GM19035 (cell line): ENCODE data around the gene PTPRM.
"Not testable (repeated sequence)": the region's sequence is repeated elsewhere in the genome, so short reads cannot be mapped to it uniquely, and the experiment has no call there.

Experiments
- ATAC-seq: cut with Tn5 transposase; IDR thresholded peaks from one replicate; pipeline ENCODE4 v1.9.1; 2021; ENCODE audit not compliant: unreplicated experiment

The PTPRM gene

GRCh38 chr18:7926526-7926925, 359.4 kb downstream of the PTPRM start:
- ATAC-seq = no peak

GRCh38 chr18:7927119-7927518, 360.0 kb downstream of the PTPRM start:
- no peak for ATAC-seq

GRCh38 chr18:7931763-7932162, 364.6 kb downstream of the PTPRM start:
- ATAC-seq = no peak

GRCh38 chr18:7937268-7937667, 370.2 kb downstream of the PTPRM start:
- no peak for ATAC-seq

DNA sequence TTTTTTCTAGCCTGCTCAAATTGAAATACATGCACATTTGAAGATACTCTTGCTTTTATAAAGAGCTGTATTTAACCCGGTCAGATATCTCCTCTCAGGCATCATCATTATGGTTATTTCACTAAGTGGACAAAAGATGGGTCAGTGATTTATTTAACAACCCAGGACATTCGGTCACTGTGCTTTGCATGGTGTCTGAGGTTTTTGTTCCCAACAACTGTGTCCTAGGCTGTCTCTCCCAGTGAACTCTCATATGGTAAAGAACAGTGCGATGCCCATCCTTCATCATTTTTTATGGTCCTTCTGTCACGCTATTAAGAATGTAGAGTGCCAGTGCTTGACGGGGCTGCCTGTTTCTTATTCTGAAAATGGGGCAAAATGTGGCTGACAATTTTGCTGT, 372.4 kb downstream of the PTPRM start:
- ATAC-seq = no peak

DNA sequence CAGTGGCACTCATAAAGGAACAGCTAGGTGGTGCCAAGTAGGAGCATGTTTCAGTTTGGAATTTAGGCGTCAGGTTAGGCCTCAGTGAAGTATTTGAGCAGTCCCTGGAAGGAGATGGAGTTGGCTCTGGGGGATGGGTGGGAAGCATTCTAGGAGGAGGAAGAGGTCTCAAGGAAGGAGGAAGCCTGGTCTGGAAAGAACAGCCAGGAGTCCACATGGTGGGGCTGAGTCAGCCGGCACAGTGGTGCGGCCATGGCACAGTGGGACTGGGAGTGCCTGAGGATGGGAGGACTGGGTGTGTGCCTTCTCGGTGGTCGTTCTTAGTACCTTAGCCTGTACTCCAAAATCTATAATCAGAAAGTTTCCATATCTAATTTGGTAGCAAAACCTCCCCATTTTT, 373.3 kb downstream of the PTPRM start:
- no peak for ATAC-seq

DNA sequence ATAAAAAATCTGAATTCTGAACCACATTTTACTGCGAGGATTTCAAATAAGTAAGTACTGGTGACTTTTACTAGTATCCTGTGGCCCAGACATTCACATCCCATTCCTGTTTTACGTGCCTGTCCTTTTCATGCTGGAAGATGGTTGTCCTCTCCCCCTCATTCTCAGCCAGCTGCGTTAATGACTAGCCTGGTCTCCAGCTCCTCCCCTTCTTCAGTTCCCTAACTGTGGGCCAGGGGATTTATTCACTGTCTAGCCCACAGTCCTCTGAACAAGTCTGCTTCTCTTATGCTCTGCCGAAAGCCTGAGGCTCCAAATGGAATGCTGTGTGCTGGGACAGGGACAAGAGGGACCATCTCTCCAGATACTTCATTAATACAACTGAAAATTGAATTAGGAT, 373.9 kb downstream of the PTPRM start:
- no peak for ATAC-seq

DNA sequence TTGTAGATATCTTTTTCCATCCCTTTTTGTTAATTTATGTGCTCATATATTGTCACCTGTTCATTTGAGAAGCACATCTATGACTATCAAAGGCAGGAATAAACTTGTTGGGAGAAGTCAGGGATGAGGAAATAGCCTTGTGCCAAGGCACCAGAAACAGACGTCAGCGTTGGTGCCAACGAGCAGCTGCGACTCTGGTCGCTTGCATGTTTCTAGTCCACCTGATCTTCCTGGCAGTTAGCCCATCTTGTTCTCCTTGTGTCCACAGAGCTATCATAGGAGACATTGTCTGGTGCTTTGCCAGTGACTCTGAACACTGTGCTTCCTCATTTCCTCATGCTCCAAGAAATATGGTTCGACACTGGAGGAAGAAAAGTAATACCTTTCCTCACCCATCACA, 374.4 kb downstream of the PTPRM start:
- no peak for ATAC-seq

DNA sequence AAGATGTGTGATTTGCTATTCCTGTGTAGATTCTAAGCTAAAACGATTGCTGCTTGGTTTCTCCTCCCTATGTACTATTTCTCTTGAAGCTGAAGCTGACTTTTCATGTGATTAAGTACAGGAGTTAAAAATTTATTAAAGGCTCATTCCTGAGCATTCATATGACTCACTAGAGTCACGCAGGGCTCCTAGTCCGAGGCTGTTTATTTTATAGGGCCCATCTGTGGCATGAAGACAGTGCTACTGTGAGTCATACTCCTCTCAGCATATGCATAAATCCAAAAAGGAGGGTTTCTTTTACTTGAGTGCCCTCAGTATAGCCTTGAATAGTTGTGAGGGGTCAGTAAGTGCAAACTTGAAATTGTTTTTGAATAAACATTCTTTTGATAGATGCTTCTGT, 378.8 kb downstream of the PTPRM start:
- ATAC-seq = no peak

DNA sequence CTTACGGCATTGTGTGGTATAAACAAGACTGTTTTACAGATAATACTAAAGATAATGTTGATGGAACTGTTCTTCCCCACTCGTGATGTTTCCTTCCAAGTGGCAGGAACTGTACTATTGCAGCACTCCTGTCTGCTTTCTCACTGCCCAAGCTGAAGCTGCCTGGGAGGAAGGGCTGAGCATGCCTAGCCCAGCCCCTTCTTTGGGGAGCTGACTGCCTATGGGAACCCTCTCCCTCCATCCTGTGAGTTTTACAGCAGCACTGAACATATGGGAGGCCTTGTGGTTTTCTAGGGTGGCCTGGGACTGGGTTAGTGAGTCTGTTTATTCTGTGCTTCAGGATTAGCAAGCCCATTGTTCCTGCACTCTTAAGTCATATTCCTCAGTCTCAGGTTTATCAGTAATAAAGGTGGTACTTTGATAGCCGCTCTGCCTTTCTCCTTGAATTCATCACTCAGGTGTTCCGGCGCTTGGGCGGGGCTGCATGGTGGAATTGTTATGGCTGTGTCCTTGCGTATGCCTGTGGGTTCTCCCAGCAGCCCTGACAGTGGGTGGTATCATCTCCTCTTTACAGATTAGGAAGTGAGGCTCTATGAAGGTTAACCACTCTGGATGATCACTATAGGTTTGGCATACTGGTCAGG, 379.7 kb downstream of the PTPRM start:
- no peak for ATAC-seq

- no peak for ATAC-seq
Measured at GRCh38 chr18:7950380-7951136, 383.4 kb downstream of the PTPRM start.

GRCh38 chr18:7953095-7953958, 386.2 kb downstream of the PTPRM start:
- ATAC-seq = peak; percentile 89

GRCh38 chr18:7954238-7954637, 387.1 kb downstream of the PTPRM start:
- no peak for ATAC-seq

DNA sequence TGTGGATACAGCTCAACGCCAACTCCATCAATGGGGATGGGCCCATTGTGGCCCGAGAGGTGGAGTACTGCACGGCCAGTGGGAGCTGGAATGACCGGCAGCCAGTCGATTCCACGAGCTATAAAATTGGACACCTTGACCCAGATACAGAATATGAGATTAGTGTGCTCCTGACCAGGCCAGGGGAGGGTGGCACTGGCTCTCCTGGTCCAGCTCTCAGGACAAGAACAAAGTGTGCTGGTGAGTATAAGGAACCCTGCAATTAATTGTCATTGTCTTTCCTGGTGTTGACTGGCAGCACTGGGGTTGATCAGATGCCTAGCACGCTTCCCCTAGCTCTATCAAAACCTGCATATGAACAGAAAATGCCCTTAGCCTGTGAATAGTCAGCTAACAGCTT, 388.1 kb downstream of the PTPRM start:
- no peak for ATAC-seq

DNA sequence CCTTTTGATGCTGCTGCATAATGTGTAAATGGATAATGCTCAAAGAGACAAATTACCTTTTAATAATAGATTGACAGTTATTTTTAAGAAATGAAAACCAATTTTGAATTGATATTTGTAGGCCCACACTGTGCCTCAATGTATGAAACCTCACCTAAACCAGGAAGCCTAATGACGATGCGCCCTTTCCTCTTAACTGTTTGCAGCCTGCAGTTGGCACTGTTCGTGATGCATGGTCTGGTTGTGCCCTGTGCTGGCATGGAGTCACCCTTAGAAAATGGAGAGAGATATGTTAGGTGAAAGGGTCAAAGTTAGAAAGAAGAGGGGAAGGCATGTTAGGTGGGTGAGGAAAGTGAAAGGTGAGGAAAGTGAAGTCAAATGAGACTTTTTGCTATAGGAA, 390.2 kb downstream of the PTPRM start:
- ATAC-seq = no peak

GRCh38 chr18:7958081-7958896, 391.2 kb downstream of the PTPRM start:
- ATAC-seq = peak; percentile 69

DNA sequence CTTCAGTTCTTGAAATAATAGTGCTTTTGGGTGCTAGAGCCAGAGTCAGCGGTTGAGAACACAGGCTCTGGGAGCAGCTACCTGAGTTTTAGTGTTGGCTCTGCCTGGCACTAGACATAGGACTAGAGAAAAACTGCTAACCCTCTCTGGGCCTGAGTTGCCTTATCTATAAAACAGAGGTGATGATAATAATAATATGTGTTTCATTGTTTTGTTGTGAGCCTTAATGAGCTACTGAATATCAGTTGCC, 391.7 kb downstream of the PTPRM start:
- ATAC-seq = peak; percentile 26

- ATAC-seq = not testable (repeated sequence)
Measured at GRCh38 chr18:7966682-7967081, 399.6 kb downstream of the PTPRM start.

DNA sequence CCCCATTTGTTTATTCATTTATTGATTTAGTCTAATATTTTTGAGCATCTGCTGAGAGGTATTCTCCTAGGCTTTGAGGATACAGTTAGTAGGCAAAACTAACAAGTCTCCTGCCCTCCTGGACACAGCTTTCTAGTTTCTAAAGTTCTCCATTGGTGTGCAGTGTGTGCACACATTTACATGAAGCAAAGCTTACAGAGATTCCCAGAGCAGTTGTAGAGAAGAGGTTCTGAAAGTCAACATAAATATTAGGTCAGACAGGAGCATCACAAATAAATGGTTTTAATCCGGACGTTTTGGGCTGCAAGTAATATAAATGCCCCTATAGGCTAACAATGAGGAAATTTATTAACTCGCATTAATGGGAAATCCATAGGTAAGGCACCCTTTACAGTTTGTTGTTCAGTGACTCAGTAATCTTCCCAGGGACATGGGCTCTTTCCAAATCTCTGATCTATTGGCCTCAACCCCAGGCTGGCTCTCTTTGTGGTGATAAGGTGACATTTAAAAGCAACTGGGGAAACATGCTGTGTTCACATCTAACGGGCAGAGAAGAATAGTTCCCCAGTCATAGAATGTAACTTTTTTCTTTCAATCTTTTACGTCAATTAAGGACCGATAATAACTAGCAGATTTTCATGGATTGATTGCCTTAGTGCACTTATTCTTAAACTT, 407.2 kb downstream of the PTPRM start:
- no peak for ATAC-seq

DNA sequence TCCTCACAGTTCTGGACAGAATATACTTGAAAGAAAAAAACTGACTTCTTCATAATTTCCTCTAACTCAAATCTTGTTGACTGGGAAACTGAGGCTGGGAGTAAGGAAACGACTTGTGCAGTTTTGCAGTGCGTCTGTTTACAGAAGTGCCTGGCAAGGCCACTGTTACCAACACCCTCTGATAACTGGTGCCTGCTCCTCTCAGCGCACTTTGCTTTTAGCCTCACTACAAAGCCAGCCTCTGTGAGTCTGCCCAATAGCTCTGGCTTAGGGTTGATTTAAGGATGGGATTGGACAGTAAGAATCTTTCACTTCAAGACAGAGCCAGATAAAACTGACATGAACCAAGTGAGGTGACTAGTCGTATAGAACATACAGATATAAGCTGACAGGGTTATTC, 410.8 kb downstream of the PTPRM start:
- ATAC-seq = no peak

GRCh38 chr18:7978834-7979233, 411.7 kb downstream of the PTPRM start:
- ATAC-seq = no peak
